Large intestine (tissue), 3 donors: Measurements from ENCODE around the gene SPECC1. TPM values are rescaled to one million over a fixed set of nuclear protein-coding genes. Genes with fewer than 3 reads are reported as not detected.
"Not testable (repeated sequence)": the region's sequence is repeated elsewhere in the genome, so short reads cannot be mapped to it uniquely, and the experiment has no call there.

Experiments
- DNase-seq, 2 donors: peaks; one replicate each; pipeline versions ENCODE4 v3.0.0 to v3.0.0-alpha.2; 2013
- H3K27ac ChIP-seq: one replicate; pipeline ENCODE4 v1.5.1; 2013; ENCODE audit warnings: low read length
- H3K27me3 ChIP-seq: 2 replicates; pipeline ENCODE4 v1.6.1; 2013; ENCODE audit warnings: low read length; ENCODE audit not compliant: control insufficient read depth, insufficient read depth
- H3K36me3 ChIP-seq: 2 replicates; pipeline ENCODE4 v1.6.1; 2013; ENCODE audit warnings: low read length; ENCODE audit not compliant: control insufficient read depth, insufficient read depth
- H3K4me1 ChIP-seq: one replicate; pipeline ENCODE4 v1.6.1; 2013; ENCODE audit warnings: low read length; ENCODE audit not compliant: control insufficient read depth, insufficient read depth
- H3K4me3 ChIP-seq: one replicate; pipeline ENCODE4 v1.5.1; 2013; ENCODE audit warnings: low read length
- H3K9me3 ChIP-seq: one replicate; pipeline ENCODE4 v1.6.1; 2013; ENCODE audit warnings: mild to moderate bottlenecking, low read depth, low read length, moderate library complexity; ENCODE audit not compliant: control insufficient read depth
- WGBS: methylation state at CpG from one replicate; pipeline ENCODE4 v1.1.5; 2013; ENCODE audit warnings: low lambda C conversion rate; ENCODE audit not compliant: insufficient coverage; 5-methylcytosine and 5-hydroxymethylcytosine counted together
- polyA plus RNA-seq: library from polyadenylated mRNA; unstranded; fragments of 120-200 nt; gene quantifications from one replicate; pipeline ENCODE4 v1.2.1, GENCODE V29; 2013

Gene SPECC1
- polyA plus RNA-seq, 1 donor, result 29.3 TPM

DNA sequence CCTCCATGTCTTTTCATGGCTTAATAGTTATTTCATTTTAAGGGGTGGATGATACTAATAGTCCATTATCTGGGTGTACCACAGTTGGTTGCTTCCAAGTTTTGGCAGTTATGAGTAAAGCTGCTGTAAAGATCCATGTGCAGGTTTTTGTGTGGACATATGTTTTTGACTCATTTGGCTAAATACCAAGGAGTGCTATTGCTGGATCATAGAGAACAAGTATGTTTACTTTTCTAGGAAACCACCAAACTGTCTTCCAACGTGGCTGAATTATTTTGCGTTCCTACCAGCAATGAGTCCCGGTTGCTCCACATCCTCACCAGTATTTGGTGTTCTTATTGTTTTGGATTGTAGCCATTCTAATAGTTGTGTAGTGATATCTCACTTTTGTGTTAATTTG, 181.9 kb downstream of the SPECC1 start:
- DNase-seq, result peak in 1 of 2 donors; percentile 9
- Histone ChIP-seq H3K4me1 (peaks cover 18% of the 10 kb centered on the region), H3K27ac (peak overlapping the region; percentile 83), H3K36me3 (no peaks in the 10 kb centered on the region), H3K9me3 (peaks cover 1% of the 10 kb centered on the region), H3K27me3 (no peaks in the 10 kb centered on the region), H3K4me3 (no peak overlapping the region)
- no CpG with 5 or more reads among the region's 3 CpGs for WGBS

DNA sequence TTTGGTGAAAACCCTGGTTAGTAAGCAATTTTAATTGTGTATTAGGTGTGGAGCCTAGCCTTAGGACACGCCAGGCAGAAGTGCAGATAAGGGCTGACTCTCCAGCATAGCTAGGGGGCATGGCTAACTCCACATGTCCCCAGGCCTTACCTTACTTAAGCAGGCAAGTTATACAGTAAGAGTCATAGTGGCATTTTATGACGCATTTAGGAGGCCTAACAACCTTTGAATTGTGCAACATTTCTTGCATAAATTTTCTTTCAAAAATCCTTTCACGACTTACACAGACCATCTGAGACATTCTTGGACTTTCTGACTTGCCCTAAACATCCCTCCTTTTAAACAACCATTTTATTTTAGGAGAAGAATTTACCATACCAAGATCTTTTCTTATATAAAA, 187.1 kb downstream of the SPECC1 start:
- H3K4me1 ChIP-seq, H3K27me3 ChIP-seq, H3K27ac ChIP-seq, H3K9me3 ChIP-seq, H3K4me3 ChIP-seq, H3K36me3 ChIP-seq, DNase-seq: not testable (repeated sequence)
- 60% methylated on average over 1 of the region's 3 CpGs for WGBS

- no peaks in the 10 kb centered on the region for H3K4me1 ChIP-seq
- no peak overlapping the region for H3K4me3 ChIP-seq
- H3K27me3 ChIP-seq, result no peaks in the 10 kb centered on the region
- H3K27ac ChIP-seq, result no peak overlapping the region
- H3K9me3 ChIP-seq, result peaks cover 6% of the 10 kb centered on the region
- no peaks in the 10 kb centered on the region for H3K36me3 ChIP-seq
- DNase-seq, result no peak
- no CpG with 5 or more reads among the region's 5 CpGs for WGBS
These were observed 188.2 kb downstream of the SPECC1 start for GRCh38 chr17:20197272-20197926.

DNA sequence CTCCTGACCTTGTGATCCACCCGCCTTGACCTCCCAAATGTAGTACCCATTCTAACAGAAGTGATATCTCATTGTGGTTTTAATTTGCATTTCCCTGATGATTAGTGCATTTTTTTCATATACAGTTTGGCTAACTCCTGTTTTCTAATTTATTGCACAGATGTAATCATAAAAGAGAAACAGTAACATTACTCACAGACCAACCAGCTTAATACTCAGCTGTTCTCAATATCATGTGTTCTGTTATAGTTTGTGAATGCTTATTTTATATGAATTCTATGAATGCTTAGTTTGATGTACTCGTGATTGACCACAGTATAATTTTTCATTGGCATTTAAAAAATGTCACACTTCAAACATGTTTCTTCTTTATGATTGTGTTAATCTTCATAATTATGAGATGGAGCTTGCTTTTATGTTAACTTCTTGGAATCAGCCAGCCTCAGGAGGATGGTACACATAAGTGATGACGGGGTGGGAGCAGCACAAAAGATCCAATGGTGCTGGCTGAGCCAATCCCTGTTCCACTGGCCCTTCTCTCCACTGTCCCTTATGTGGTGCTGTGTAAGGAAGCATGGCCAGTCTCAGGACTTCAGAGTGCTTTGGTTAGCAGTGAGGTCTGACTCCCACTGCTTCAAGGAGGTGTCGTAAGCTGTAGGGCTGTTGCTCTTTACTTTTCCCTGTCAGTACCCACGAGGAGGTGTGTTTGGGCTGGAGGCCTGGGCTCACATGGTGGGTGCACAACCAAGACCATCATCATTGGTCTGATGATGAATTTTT, 191.0 kb downstream of the SPECC1 start:
- DNase-seq, result no peak
- Histone ChIP-seq H3K9me3 (peaks cover 6% of the 10 kb centered on the region), H3K27ac (no peak overlapping the region), H3K4me1 (no peaks in the 10 kb centered on the region), H3K27me3 (no peaks in the 10 kb centered on the region), H3K36me3 (no peaks in the 10 kb centered on the region), H3K4me3 (no peak overlapping the region)
- WGBS, result 100% methylated on average over 1 of the region's 5 CpGs

DNA sequence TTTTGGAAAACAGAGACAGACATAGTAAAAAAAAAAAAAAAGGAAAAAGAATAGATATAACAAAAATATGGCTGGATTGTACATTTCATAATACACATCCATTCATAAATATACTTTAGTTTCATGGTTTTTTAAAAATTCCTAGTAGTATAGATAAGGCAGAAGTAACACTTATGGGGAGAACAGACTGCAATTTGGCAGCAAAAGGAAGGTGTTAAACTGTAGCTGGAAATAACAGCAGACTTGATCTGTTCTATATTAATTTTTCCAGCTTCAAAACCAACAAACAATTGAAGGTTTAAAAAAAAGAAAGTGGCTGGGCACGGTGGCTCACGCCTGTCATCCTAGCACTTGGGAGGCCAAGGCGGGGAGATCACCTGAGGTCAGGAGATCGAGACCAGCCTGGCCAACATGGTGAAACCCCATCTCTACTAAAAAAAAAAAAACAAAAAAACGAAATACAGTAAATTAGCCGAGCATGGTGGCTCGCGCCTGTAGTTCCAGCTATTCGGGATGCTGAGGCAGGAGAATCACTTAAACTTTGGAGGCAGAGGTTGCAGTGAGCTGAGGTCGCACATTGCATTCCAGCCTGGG, 191.8 kb downstream of the SPECC1 start:
- H3K27me3 ChIP-seq, result no peaks in the 10 kb centered on the region
- DNase-seq, result no peak
- no peaks in the 10 kb centered on the region for H3K36me3 ChIP-seq
- no peak overlapping the region for H3K27ac ChIP-seq
- peaks cover 5% of the 10 kb centered on the region for H3K9me3 ChIP-seq
- WGBS, result 98% methylated on average over 5 of the region's 10 CpGs
- no peak overlapping the region for H3K4me3 ChIP-seq
- H3K4me1 ChIP-seq, result no peaks in the 10 kb centered on the region

DNA sequence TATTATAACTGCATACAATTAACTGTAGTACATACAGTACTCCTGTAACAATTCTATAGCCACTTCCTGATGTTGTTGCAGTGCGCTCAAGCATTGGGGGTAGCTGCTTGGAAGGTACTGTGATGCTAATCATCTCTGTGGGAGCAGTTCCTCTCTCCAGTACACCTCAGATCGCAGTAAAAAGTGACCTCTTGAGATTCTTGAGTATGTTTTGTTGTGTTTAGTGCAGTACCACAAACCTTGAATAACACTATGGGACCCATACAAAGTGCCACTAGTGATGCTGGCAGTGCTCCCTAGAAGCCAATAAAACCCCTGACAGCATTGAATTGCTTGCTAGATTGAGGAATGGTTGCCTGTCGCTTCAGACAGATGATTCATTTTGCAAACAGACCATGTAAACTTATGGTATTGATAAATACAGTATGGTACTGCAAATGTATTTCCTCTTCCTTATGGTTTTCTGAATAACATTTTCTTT, 193.0 kb downstream of the SPECC1 start:
- no peak for DNase-seq
- H3K36me3 ChIP-seq, result no peaks in the 10 kb centered on the region
- H3K9me3 ChIP-seq, result no peaks in the 10 kb centered on the region
- no peaks in the 10 kb centered on the region for H3K4me1 ChIP-seq
- no peak overlapping the region for H3K4me3 ChIP-seq
- no peaks in the 10 kb centered on the region for H3K27me3 ChIP-seq
- WGBS, result no CpG with 5 or more reads among the region's 3 CpGs
- no peak overlapping the region for H3K27ac ChIP-seq

- WGBS, result no CpG with 5 or more reads among the region's 2 CpGs
- no peaks in the 10 kb centered on the region for H3K9me3 ChIP-seq
- H3K27ac ChIP-seq, result no peak overlapping the region
- H3K4me3 ChIP-seq, result no peak overlapping the region
- no peaks in the 10 kb centered on the region for H3K4me1 ChIP-seq
- no peaks in the 10 kb centered on the region for H3K27me3 ChIP-seq
- H3K36me3 ChIP-seq, result no peaks in the 10 kb centered on the region
- DNase-seq, result no peak
These were observed 193.9 kb downstream of the SPECC1 start for GRCh38 chr17:20203018-20203417.

- no peaks in the 10 kb centered on the region for H3K36me3 ChIP-seq
- H3K27me3 ChIP-seq, result no peaks in the 10 kb centered on the region
- no peaks in the 10 kb centered on the region for H3K4me1 ChIP-seq
- H3K4me3 ChIP-seq, result no peak overlapping the region
- DNase-seq, result no peak
- H3K9me3 ChIP-seq, result no peaks in the 10 kb centered on the region
- no peak overlapping the region for H3K27ac ChIP-seq
- WGBS, result no CpG with 5 or more reads among the region's 3 CpGs
These were observed 194.7 kb downstream of the SPECC1 start for GRCh38 chr17:20203761-20204263.

GRCh38 chr17:20205609-20206008, 196.4 kb downstream of the SPECC1 start:
- DNase-seq, result no peak
- no peak overlapping the region for H3K27ac ChIP-seq
- 100% methylated on average over 2 of the region's 5 CpGs for WGBS
- H3K27me3 ChIP-seq, result no peaks in the 10 kb centered on the region
- no peaks in the 10 kb centered on the region for H3K36me3 ChIP-seq
- H3K9me3 ChIP-seq, result no peaks in the 10 kb centered on the region
- H3K4me1 ChIP-seq, result no peaks in the 10 kb centered on the region
- no peak overlapping the region for H3K4me3 ChIP-seq

GRCh38 chr17:20206068-20206467, 196.9 kb downstream of the SPECC1 start:
- Histone ChIP-seq H3K27me3 (no peaks in the 10 kb centered on the region), H3K4me3 (no peak overlapping the region), H3K36me3 (peaks cover 3% of the 10 kb centered on the region), H3K4me1 (no peaks in the 10 kb centered on the region), H3K27ac (no peak overlapping the region), H3K9me3 (no peaks in the 10 kb centered on the region)
- no peak for DNase-seq
- no CpG with 5 or more reads among the region's 3 CpGs for WGBS
